ENCODE measurements around the gene ACOX1.
"Not testable (repeated sequence)": the region's sequence is repeated elsewhere in the genome, so short reads cannot be mapped to it uniquely, and the experiment has no call there.

Gene ACOX1

DNA sequence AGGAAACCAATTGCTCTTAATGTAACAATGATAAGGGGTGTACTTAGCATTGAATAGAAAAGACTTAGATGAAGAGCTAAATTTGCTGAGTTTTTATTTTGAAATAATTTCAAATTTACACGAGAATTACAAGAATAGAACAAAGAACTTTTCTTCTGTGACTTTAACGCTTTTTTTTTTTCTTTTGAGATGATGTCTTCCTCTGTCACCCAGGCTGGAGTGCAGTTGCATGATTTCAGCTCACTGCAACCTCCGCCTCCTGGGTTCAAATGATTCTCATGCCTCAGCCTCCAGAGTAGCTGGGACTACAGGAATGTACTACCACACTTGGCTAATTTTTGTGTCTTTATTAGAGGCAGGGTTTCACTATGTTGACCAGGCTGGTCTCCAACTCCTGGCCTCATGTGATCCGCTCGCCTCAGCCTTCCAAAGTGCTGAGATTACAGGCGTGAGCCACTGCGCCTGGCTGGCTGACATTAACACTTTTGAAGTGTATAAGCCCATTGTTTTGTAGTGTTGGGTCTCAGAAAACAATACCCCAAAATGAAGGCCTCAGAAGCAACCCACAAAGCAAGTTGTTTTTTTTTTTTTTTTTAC is 2.2 kb upstream of the ACOX1 start:
- DNase-seq (ENCODE audit: low read depth in 2 of 2): no peak

DNA sequence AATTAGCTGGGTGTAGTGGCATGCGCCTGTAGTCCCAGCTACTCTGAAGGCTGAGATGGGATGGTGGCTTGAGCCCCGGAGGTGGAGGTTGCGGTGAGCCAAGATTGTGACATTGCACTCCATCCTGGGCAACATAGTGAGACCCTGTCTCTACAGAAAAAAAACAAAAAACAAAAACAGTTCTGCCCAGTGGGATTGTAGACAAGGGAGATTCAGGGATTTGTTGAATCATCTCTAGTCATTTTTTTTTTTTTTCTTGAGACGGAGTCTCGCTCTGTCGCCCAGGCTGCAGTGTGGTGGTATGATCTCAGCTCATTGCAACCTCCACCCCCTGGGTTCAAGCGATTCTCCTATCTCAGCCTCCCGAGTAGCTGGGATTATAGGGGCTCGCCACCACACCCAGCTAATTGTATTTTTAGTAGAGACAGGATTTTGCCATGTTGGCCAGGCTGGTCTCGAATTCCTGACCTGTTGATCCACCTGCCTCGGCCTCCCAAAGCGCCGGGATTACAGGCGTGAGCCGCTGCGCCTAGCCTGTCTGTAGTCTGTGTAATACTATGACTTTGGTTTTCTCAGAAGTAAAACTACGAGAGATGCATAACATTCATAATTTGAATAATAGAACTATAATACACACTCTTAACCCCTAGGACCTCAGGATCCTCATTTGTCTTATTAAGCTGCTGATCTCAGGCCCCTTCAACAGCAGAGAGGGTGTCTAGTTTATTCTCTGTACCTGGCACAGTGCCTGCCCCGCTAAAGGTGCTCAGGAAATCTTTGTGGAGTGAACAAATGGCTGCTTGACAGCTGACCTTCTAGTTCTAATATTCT is 1.4 kb upstream of the ACOX1 start:
- DNase-seq (ENCODE audit: low read depth in 2 of 2): no peak

DNA sequence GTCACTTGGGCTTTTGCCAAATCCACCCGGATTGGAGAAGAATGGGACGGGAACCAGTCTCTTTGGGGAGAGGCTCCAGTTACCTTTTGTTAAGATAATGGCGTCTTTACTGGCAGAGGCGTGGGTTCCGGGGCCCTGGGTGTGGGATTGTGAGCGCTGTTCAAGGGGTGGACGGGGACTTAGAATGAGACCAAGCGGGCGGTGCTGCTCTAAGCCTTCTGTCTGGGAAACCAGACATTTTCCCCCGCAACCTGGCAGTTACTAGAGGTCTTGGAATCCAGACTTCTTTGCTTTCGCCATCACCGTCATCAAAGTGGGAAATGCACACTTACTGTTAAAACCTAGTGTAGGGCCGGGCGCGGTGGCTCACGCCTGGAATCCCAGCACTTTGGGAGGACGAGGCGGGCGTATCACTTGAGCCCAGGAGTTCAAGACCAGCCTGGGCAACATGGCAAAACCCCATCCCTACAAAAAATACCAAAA is 780 bp upstream of the ACOX1 start:
- no peak for DNase-seq (ENCODE audit: low read depth in 2 of 2)

DNA sequence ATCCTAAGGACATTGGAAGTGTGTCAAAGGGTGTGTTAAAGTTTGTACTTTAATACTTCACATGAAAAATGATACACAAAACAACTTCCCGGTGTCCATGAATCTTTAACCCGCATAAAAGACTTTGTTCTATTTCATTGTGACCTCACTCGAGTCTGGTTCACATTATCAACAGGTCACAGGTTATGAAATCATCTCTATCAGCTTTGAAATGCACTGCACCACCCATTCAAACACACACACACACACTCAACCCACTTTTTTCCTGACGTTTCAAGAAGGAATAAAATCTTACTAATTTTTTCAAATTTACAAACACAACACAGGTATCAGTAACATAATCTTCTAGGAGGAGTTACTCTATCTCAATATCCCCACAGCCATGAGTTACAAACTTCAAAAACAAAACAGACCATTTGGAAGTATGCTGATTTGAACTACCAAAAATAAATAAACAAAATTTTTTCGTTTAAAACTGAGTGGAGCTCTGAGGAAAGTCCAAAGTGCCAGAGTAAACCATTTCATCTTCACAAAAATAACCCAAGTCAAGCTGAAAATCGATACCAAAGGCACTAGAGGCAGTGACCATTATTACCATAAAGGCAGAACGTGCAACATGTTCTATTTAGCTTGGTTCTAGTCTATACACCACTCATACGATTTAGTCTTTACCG is 2.7 kb downstream of the ACOX1 start:
- DNase-seq (ENCODE audit: low read depth in 2 of 2): no peak

DNA sequence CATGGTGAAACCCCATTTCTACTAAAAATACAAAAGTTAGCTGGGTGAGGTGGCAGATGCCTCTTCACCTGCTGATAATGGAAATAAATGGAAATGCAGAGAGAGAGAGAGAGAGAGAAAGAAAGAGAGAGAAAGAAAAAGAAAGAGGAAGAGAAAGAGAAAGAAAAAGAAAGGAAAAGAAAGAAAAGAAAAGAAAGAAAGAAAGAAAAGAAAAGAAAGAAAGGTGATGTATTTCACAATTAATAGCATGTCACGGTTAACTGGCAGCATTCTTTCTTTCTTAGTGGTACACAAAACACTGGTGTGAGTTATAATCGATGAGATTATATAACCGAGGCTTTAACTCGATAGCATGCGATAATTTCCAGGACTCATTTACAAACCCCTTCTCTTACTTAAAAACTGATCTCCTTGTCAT is 3.2 kb downstream of the ACOX1 start:
- DNase-seq (ENCODE audit: low read depth in 2 of 2): no peak

DNA sequence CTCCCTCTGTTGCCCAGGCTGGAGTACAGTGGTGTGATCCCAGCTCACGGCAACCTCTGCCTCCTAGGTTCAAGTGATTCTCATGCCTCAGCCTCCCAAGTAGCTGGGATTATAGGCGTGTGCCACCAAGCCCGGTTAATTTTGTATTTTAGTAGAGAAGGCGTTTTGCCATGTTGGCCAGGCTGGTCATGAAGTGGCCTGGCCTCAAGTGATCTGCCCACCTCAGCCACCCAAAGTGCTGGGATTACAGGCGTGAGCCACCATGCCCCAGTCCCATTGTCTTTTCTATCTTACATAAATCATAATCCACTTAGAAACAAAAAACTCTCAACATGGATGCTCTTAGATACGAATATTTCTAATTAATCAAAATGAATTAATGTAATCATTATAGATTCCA is 3.8 kb downstream of the ACOX1 start:
- DNase-seq (ENCODE audit: low read depth in 2 of 2): not testable (repeated sequence)

DNA sequence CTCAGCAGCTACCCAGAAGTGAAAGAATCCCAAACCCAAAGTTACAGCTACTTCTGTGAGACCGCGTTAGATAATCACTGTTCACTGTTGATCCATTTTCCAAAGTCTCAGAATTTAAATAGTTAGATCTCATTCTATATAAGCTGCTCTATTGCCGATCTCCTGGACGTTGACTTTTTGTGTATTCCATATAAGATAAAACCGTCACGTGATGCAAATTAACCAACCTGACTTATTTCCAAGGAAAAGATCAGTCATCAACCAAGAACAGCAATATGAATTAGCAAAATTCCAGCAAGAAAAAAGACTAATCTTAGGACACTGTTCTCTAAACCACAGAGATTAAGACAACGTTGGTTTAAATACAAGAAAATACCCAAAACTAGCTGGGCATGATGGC is 8.3 kb downstream of the ACOX1 start:
- DNase-seq (ENCODE audit: low read depth in 2 of 2): no peak

DNA sequence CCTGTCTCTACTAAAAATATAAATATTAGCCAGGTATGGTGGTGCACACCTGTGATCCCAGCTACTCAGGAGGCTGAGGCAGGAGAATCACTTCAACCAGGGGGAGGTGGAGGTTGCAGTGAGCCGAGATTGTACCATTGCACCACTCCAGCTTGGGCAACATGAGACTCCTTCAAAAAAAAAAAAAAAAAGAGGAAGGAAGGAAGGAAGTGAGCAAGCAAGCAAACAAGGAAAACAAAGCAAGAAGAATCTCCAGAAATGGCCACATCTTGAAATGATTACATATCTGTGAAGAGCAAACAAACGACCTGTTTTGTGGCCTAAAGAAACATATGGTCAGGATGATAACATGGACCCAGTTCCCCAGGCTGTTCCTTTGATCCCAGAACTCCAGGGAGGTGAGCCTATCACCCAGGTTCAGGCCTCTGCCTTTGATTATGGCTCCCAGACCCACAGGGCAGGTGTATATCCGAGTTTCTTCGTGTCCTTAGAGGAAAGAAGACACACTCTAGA is 8.9 kb downstream of the ACOX1 start:
- DNase-seq (ENCODE audit: low read depth in 2 of 2): no peak

DNA sequence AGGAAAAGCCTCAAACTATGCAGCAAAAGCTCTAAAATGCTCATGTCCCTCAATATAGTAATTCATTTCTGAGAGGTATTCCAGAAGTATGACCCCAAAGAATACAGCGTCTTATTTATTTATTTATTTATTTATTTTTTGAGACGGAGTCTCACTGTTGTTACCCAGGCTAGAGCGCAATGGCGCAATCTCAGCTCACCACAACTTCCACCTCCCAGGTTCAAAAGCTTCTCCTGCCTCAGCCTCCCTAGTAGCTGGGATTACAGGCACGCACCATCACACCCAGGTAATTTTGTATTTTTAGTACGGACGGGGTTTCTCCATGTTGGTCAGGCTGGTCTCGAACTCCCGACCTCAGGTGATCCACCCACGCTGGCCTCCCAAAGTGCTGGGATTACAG is 9.9 kb downstream of the ACOX1 start:
- not testable (repeated sequence) for DNase-seq (ENCODE audit: low read depth in 2 of 2)

DNA sequence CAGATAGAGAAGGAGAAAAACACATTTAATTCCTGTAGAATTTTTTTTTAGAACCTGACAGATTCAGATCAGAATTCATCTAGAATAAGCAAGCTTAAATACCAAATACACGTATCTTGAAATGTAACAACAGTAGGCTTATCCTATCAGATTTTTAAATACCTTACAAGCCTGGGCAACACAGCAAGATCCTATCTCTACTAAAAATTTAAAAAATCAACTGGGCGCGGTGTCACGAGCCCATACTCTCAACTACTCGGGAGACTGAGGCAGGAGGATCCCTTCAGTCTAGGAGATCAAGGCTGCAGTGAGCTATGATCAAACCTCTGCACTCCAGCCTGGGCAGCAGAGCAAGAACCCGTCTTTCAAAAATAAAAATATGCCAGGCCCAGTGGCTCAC is 13.5 kb downstream of the ACOX1 start:
- no peak for DNase-seq (ENCODE audit: low read depth in 2 of 2)

DNA sequence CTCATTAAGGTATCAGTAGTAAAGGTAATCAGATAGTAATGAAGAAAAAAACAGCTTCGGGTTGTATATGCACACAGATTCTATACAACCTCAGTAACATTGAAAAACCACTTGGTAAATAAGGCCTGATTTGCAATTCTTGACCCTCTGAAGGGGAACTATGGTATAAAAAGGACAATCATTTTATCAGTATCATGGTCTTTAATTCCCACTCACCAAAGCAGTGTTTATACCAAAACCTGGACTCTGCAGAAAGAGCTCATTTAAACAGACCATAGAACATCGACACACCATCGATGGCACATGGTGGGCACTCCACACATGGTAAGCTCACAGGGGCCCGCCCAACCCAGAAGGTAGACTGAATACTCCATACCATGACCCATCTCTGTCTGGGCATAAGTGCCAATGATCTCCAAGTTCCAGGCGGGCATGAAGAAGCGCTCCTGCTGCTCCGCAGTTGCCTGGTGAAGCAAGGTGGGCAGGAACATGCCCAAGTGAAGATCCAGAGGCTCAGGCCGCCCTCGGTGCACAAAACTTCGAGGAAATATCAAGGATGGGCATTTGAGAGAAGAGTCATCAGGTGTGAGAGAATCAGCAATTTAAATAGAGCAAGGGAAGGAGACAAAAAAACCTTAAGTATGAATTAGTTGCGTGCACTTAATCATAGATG is 19.0 kb downstream of the ACOX1 start:
- no peak for DNase-seq (ENCODE audit: low read depth in 2 of 2)

DNA sequence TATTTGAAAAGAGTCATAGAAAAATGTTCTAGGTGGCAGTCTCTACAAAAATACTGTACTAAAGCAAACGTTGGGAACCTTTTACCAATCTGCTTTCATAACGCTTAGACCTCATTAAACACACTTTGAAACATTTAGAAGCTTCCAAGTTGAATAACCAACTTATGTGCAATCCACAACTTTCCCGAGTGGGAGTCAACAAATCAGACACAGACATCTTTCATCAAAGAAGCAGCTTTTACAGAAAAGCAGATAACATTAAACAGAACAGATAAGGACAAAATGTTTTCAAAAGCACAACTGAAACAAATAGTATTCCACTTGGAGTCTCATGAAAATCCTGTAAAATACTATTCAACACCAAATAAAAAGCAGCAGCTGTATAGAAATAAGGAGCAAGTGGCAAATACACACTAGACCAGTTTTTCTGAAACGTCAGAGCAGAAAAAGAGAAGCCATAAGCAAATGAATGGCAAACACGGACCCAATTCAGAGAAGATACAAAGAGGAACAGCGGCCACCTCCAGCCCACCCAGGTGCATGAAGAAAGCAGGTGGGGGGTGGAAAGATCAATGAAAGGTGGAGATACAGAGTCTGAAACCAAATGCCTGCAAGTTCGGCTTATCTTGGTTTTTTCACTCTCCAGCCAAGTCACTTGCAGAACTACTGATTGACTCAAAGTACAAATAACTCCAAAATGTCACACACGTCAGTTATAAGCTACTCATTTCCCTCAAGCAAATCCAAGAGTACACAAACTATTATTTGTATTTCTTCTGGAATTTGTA is 19.7 kb downstream of the ACOX1 start:
- no peak for DNase-seq (ENCODE audit: low read depth in 2 of 2)

DNA sequence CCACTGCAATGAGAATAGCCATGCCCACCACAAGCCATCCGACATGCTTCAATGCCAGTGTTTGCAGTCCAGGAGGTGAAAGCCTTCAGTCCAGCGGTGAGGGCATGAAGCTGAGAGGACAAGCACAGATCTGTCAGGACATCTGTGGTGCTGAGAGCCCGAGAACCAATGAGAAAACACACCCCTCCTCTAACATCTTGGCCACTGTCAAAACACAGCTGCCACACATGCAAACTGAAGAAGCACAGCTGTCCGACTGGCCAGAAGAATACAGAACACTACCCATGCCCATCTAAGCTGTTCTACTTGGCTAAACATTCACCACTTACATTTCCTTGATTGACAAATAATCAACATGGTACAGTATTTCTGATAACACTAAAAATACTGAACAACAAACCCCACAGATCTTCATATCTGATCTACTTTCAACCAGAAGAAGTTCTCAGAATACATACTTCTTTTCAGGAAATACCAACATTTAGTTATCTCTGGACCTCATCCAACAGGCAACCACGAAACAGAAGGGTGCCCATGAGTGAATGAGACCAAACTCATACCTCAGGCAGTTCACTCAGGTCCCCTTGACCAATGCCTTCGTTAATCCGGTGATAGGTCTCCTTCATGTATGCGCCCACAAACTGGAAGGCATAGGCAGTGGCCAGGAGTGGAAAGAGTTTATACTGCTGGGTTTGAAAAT is 28.0 kb downstream of the ACOX1 start:
- DNase-seq (ENCODE audit: low read depth in 2 of 2): no peak

DNA sequence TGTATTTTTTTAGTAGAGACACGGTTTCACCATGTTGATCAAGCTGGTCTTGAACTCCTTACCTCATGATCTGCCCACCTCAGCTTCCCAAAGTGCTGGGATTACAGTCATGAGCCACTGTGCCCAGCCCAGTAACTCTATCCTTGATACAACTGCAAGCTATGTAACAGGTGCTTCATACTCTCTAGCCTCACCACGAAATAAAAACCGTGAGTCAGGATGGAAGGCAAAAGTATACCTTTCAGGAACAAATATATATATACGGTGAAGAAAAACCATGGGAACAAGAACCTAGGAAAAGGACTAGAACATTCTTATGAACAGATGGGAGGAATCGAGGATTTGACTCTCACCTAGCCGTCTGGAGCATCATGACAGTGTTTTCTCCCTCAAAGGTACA is 28.5 kb downstream of the ACOX1 start:
- no peak for DNase-seq (ENCODE audit: low read depth in 2 of 2)

DNA sequence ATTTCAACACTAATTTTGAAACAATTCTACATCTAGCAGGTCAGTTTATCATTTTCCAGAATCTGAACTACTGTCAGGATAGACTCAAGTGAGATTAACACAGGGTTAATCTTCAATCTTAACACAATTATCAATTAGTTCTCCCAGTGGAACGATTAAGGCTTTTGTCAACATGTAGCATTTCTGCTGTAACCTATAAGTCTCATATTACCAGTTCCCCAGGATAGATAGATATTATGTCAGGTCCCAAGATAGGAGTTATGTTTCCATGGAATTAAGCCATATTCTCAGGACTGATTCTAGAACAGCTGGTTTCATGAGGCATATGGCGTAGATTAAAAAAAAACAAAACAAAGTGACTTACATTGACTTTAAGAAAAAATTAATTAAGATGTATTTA is 33.8 kb downstream of the ACOX1 start:
- no peak for DNase-seq (ENCODE audit: low read depth in 2 of 2)

DNA sequence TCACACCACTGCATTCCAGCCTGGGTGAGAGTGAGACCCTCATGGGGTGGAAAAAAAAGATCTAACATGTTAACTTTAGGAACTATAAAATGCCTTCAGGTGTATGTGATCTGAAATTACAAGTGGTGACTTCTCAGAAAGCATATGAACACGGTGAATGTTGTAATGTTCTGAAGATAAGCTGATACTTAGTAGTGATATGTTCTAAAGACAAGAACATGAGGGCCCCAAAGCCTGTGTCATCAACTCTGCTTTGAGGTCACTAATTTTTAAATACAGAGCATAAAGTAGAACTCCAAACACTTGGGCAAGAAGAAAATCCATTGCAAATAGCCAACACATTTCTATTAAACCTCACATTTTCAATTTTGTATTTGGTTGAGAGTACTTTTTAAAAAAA is 35.5 kb downstream of the ACOX1 start:
- DNase-seq (ENCODE audit: low read depth in 2 of 2): no peak

DNA sequence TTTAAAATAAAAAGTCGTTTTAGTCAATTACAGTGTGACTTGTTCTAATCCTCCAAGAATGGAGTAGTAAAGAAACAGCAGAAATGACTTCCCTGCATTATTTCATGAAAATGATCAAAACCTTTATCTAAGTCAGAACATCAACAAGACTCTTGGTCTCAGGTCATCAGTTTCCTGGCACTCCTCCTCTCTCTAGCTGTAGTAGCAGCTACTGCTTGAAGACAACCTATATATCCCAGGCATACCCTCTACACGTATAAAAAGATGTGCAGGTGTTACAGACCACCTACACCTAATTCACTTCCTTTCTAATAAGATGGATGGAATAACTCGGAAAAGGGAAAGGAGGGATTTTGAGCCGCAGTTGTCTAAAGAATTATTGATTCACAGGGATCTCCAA is 36.5 kb downstream of the ACOX1 start:
- no peak for DNase-seq (ENCODE audit: low read depth in 2 of 2)

DNA sequence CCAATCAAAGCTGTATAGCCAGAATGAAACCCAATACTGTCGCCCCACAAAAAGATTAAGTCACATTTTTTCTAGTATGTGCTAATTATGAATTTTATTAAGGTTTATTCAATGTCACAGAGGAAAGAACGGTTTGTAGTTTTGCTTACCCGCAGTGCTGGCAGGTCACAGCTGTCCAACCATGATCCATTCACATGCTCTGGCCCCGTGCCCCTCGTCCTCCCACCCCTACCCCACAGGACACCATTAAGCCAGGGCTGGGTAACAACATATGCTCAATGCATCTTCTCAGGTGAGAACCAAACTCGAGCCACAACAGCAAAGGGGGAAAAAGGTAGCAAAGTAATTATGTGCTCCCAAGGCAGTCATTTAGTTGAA is 37.5 kb downstream of the ACOX1 start:
- DNase-seq (ENCODE audit: low read depth in 2 of 2): no peak

DNA sequence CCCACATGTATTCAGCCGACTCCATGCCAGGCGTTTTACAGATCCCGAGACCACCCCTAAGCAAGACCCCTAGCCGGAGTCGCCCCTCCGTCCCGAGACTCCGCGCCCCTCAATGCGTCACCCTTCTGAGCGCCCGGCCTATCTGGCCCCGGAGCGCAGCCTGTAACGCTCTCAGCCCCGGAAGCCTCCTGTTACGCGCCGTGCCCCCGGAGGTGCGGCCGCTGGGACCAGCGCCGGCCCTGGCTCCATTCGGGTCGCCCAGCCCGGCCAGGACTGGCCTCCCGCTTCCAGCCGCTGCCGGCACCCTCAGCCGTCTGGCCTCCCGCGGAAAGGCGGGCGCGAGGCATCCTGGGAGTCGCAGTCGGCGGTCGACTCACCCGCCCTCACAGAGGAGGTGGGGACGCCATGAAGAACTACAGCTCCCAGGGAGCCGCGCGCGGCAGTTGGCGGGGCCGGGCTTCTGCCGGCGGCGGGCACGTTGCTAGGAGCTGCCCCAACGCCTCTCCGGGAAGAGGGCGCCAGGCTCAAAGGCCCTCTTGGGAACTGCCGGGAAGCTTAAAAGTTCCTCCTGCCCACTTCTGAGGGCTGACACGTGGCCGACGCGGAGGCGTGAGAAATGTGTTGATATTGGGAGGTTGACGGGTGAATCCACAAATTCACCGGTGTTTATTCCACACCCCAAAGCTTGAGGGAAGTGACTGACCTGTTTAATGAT is 38.1 kb downstream of the ACOX1 start, which contains the start of gene FBF1:
Gene FBF1, minus strand, starts transcription at position 316 of the 715 bp plus-strand sequence. CDS start 2,893 bp downstream, outside the sequence.
- DNase-seq (ENCODE audit: low read depth in 2 of 2): peak; percentile 79 to 86

DNA sequence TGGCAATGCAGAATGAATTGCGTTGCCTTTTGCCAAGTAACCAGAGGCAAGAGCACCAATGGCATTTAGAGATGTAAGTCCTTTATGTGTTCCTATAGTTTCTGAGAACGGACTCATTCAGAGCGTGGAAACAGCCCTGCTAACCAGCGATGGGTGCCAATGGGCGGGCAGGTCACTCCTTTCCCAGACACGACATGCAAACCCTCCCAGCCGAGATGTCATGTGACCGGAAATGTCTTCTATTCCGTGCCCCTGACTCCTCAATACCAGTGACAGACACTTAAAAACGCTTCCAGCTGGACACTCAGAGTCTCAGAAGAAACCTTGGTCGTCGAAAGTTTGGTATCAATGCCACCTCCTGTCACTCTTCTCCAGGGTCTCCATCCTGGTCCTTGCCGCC is 41.3 kb downstream of the ACOX1 start:
- no peak for DNase-seq (ENCODE audit: low read depth in 2 of 2)

Data from stimulated activated CD8-positive, alpha-beta memory T cell treated with anti-CD3 and anti-CD28 coated beads, Interleukin-7, amount 100 ng/mL, for 4 hours (primary cell).